PC-9 (cell line): ENCODE results near the gene CEP78. TPM values are rescaled to one million over a fixed set of nuclear protein-coding genes. Genes with fewer than 3 reads are reported as not detected.

ENCODE experiments used
- BruUV-seq: library from RNA; stranded (reverse); fragments of 400-500 nt; replicated peaks from 2 replicates; lab custom pipeline; 2021; lab: Mats Ljungman, UMichigan
- CTCF ChIA-PET: fragments of 300-600 bp; sonication (Branson Sonifier 250); formaldehyde crosslinking; loops from one replicate; lab custom pipeline; 2022; ENCODE audit warnings: antibody characterized with exemption; lab: Charles Lee
- POLR2A ChIA-PET: fragments of 300-600 bp; sonication (Branson Sonifier 250); formaldehyde crosslinking; loops from one replicate; lab custom pipeline; 2022; ENCODE audit warnings: antibody characterized with exemption; ENCODE audit not compliant: unreplicated experiment; lab: Charles Lee
- DNase-seq, 2 experiments: peaks; one replicate each; pipeline versions ENCODE4 v3.0.0 to v3.0.0-alpha.2; 2015 to 2022; ENCODE audit warnings: mixed read lengths in 1 of 2
- H2AFZ ChIP-seq: fragments of 200-600 bp; sonication (generic); 2 replicates; pipeline ENCODE4 v1.8.1; 2017; ENCODE audit warnings: antibody characterized with exemption
- H3F3A ChIP-seq: fragments of 200-600 bp; sonication (generic); 2 replicates; pipeline ENCODE4 v1.8.1; 2017; ENCODE audit warnings: antibody characterized with exemption, mild to moderate bottlenecking, low read depth; ENCODE audit not compliant: insufficient read depth
- H3K27ac ChIP-seq: fragments of 200-600 bp; sonication (generic); 2 replicates; pipeline ENCODE4 v1.6.1; 2016; ENCODE audit warnings: mixed run types
- H3K27me3 ChIP-seq: fragments of 200-600 bp; sonication (generic); 2 replicates; pipeline ENCODE4 v1.6.1; 2016; ENCODE audit warnings: low read depth, mixed run types; ENCODE audit not compliant: insufficient read depth
- H3K36me3 ChIP-seq: fragments of 200-600 bp; sonication (generic); 2 replicates; pipeline ENCODE4 v1.6.1; 2016; ENCODE audit warnings: low read depth, mixed run types
- H3K4me1 ChIP-seq: fragments of 200-600 bp; sonication (generic); replicated peaks from 2 replicates; pipeline ENCODE4 v1.6.1; 2016; ENCODE audit warnings: mixed run types; ENCODE audit not compliant: insufficient read depth
- H3K4me2 ChIP-seq: fragments of 200-600 bp; sonication (generic); 2 replicates; pipeline ENCODE4 v1.6.1; 2017; ENCODE audit warnings: mixed run types
- H3K4me3 ChIP-seq: fragments of 200-600 bp; sonication (generic); 2 replicates; pipeline ENCODE4 v1.6.1; 2016; ENCODE audit warnings: mixed run types
- H3K79me2 ChIP-seq: fragments of 200-600 bp; sonication (generic); 2 replicates; pipeline ENCODE4 v1.6.1; 2017; ENCODE audit warnings: low read depth, mixed run types
- H3K9me2 ChIP-seq: fragments of 200-600 bp; sonication (generic); 2 replicates; pipeline ENCODE4 v1.8.1; 2017; ENCODE audit warnings: mild to moderate bottlenecking; ENCODE audit not compliant: insufficient read depth
- H3K9me3 ChIP-seq: fragments of 200-600 bp; sonication (generic); 2 replicates; pipeline ENCODE4 v1.8.1; 2016; ENCODE audit warnings: low read depth; ENCODE audit not compliant: insufficient read depth
- H4K20me1 ChIP-seq: fragments of 200-600 bp; sonication (generic); 2 replicates; pipeline ENCODE4 v1.8.1; 2017; ENCODE audit not compliant: insufficient read depth
- CTCF ChIP-seq: fragments of 200-600 bp; sonication (generic); conservative IDR thresholded peaks from 2 replicates; pipeline ENCODE4 v1.6.1; 2017; ENCODE audit warnings: mixed run types, antibody characterized with exemption, mild to moderate bottlenecking, moderate library complexity
- EZH2 ChIP-seq: fragments of 200-600 bp; sonication (generic); IDR thresholded peaks from 2 replicates; pipeline ENCODE4 v1.8.0; 2017; ENCODE audit warnings: antibody characterized with exemption, low read depth
- intact Hi-C: fragments of 100-400 bp; cut with micrococcal nuclease; formaldehyde crosslinking; loops from one replicate; pipeline ENCODE4 v1.10.0; 2022; ENCODE audit not compliant: unreplicated experiment
- total RNA-seq: library from RNA; stranded (reverse); gene quantifications from 2 replicates; pipeline ENCODE4 v1.2.3, GENCODE V29; 2021

The CEP78 gene
- total RNA-seq, 1 experiment from 2014 or later = 37.8 TPM

GRCh38 chr9:78262655-78263054 lies 26.8 kb downstream of the CEP78 start:
- no peak overlapping the region for H2AFZ ChIP-seq
- BruUV-seq = no TSS peak
- TF ChIP-seq EZH2 (no peak), CTCF (no peak)
- H3K79me2 ChIP-seq = no peaks in the 10 kb centered on the region
- H3K9me3 ChIP-seq = no peaks in the 10 kb centered on the region
- H3K4me2 ChIP-seq = no peak overlapping the region
- POLR2A ChIA-PET = no interaction called here
- H3K4me1 ChIP-seq = no peaks in the 10 kb centered on the region
- no peak overlapping the region for H3K4me3 ChIP-seq
- DNase-seq = no peak
- intact Hi-C loops = loop anchor here (5.0 to 10.0 kb wide), 3 partner anchors 35 to 105 kb away; partner anchors contain the start of gene PSAT1
- no peaks in the 10 kb centered on the region; the same call in 1 of the 2 replicates for H4K20me1 ChIP-seq
- no peaks in the 10 kb centered on the region for H3K9me2 ChIP-seq
- CTCF ChIA-PET = no interaction called here
- no peak overlapping the region for H3K27ac ChIP-seq
- peaks cover 4% of the 10 kb centered on the region; the same call in 1 of the 2 replicates for H3F3A ChIP-seq
- H3K36me3 ChIP-seq = 0 out of 2 replicates have a peak, but pooled peaks cover 5% of the 10 kb centered on the region
- H3K27me3 ChIP-seq = no peaks in the 10 kb centered on the region

- Histone ChIP-seq H3K4me1 (no peaks in the 10 kb centered on the region), H2AFZ (no peak overlapping the region), H4K20me1 (no peaks in the 10 kb centered on the region), H3K9me3 (no peaks in the 10 kb centered on the region), H3K4me3 (no peak overlapping the region), H3F3A (no peaks in the 10 kb centered on the region), H3K27me3 (no peaks in the 10 kb centered on the region), H3K4me2 (no peak overlapping the region), H3K27ac (no peak overlapping the region), H3K79me2 (no peaks in the 10 kb centered on the region), H3K36me3 (peaks cover 8% of the 10 kb centered on the region; the same call in 1 of the 2 replicates), H3K9me2 (no peaks in the 10 kb centered on the region)
- DNase-seq = no peak
- BruUV-seq = no TSS peak
- ChIA-PET CTCF (no interaction called here), POLR2A (no interaction called here)
- no peak for TF ChIP-seq EZH2
- TF ChIP-seq CTCF = no peak
- intact Hi-C loops = loop anchor here (10.0 kb wide), 1 partner anchor 57 kb away; no protein-coding TSS in a partner anchor
These were observed 32.0 kb downstream of the CEP78 start for GRCh38 chr9:78267889-78268288.

- Histone ChIP-seq H3K27me3 (no peaks in the 10 kb centered on the region), H2AFZ (no peak overlapping the region), H3K9me3 (no peaks in the 10 kb centered on the region), H4K20me1 (no peaks in the 10 kb centered on the region), H3K4me1 (no peaks in the 10 kb centered on the region), H3K79me2 (no peaks in the 10 kb centered on the region), H3K4me2 (no peak overlapping the region), H3K9me2 (no peaks in the 10 kb centered on the region), H3K36me3 (peaks cover 8% of the 10 kb centered on the region; the same call in 1 of the 2 replicates), H3K27ac (no peak overlapping the region), H3K4me3 (no peak overlapping the region), H3F3A (no peaks in the 10 kb centered on the region)
- BruUV-seq = no TSS peak
- TF ChIP-seq CTCF (no peak), EZH2 (no peak)
- POLR2A ChIA-PET = no interaction called here
- CTCF ChIA-PET = no interaction called here
- intact Hi-C loops = loop anchor here (10.0 kb wide), 1 partner anchor 55 kb away; no protein-coding TSS in a partner anchor
- no peak for DNase-seq
These were observed 33.9 kb downstream of the CEP78 start for GRCh38 chr9:78269784-78270183.
